ENCODE data around the gene LYZ.

The LYZ gene

GRCh38 chr12:69331909-69332684 is 16.1 kb upstream of the LYZ start:
- no peak for DNase-seq (ENCODE audit: low spot score)
- TF ChIP-seq CTCF (IDR thresholded peaks at IDR 0.05; ENCODE audit: extremely low read depth, missing control alignments), result no peak

- no peak for DNase-seq (ENCODE audit: low spot score)
- no peak for TF ChIP-seq CTCF (IDR thresholded peaks at IDR 0.05; ENCODE audit: extremely low read depth, missing control alignments)
Observed at GRCh38 chr12:69332815-69333358, 15.3 kb upstream of the LYZ start.

GRCh38 chr12:69334158-69334557 is 14.0 kb upstream of the LYZ start:
- DNase-seq (ENCODE audit: low spot score), result no peak
- no peak for TF ChIP-seq CTCF (IDR thresholded peaks at IDR 0.05; ENCODE audit: extremely low read depth, missing control alignments)

- TF ChIP-seq CTCF (IDR thresholded peaks at IDR 0.05; ENCODE audit: extremely low read depth, missing control alignments), result no peak
- DNase-seq (ENCODE audit: low spot score), result no peak
Observed at GRCh38 chr12:69337311-69338090, 10.7 kb upstream of the LYZ start.

- no peak for DNase-seq (ENCODE audit: low spot score)
- TF ChIP-seq CTCF (IDR thresholded peaks at IDR 0.05; ENCODE audit: extremely low read depth, missing control alignments), result no peak
Observed at GRCh38 chr12:69338120-69338859, 9.9 kb upstream of the LYZ start.

GRCh38 chr12:69338936-69339335 is 9.2 kb upstream of the LYZ start:
- no peak for TF ChIP-seq CTCF (IDR thresholded peaks at IDR 0.05; ENCODE audit: extremely low read depth, missing control alignments)
- DNase-seq (ENCODE audit: low spot score), result no peak

Measured in GM20000 (cell line).